MM.1S (cell line): Measurements from ENCODE around the gene C22orf23.

Experiments
- CTCF ChIP-seq: fragments of 300-600 bp; sonication (generic); IDR thresholded peaks from 2 replicates; pipeline ENCODE4 v1.5.1; 2016; ENCODE audit warnings: antibody characterized with exemption, low read length, mixed read lengths
- EZH2 ChIP-seq: fragments of 300-600 bp; sonication (generic); optimal IDR thresholded peaks from 2 replicates; pipeline ENCODE3; 2017; ENCODE audit warnings: low read depth, mild to moderate bottlenecking, antibody characterized with exemption, low read length, mixed read lengths
- EZH2phosphoT487 ChIP-seq: fragments of 300-600 bp; sonication (generic); IDR thresholded peaks from 2 replicates; pipeline ENCODE4 v1.6.1; 2018; ENCODE audit warnings: antibody characterized with exemption, low read length

GRCh38 chr22:37912171-37912570, 41.2 kb downstream of the C22orf23 start:
- no peak for TF ChIP-seq CTCF
- TF ChIP-seq EZH2: no peak
- TF ChIP-seq EZH2phosphoT487: no peak
